GM12875 (cell line): Measurements from ENCODE around the gene TAF8.

Experiments
- H3K4me3 ChIP-seq: one replicate; pipeline ENCODE4 v1.5.1; 2011; ENCODE audit warnings: low read depth, low read length, control low read depth
- TF ChIP-seq, protein P1 (sequence below): IDR thresholded peaks from 2 replicates; pipeline ENCODE4 v1.5.1; 2011; ENCODE audit warnings: low read depth, mild to moderate bottlenecking, control low read depth, inconsistent platforms, low read length, moderate library complexity, borderline replicate concordance; ENCODE audit not compliant: insufficient read depth

Gene TAF8

GRCh38 chr6:42022755-42023384 is 27.5 kb upstream of the TAF8 start:
- no peak overlapping the region for H3K4me3 ChIP-seq

DNA sequence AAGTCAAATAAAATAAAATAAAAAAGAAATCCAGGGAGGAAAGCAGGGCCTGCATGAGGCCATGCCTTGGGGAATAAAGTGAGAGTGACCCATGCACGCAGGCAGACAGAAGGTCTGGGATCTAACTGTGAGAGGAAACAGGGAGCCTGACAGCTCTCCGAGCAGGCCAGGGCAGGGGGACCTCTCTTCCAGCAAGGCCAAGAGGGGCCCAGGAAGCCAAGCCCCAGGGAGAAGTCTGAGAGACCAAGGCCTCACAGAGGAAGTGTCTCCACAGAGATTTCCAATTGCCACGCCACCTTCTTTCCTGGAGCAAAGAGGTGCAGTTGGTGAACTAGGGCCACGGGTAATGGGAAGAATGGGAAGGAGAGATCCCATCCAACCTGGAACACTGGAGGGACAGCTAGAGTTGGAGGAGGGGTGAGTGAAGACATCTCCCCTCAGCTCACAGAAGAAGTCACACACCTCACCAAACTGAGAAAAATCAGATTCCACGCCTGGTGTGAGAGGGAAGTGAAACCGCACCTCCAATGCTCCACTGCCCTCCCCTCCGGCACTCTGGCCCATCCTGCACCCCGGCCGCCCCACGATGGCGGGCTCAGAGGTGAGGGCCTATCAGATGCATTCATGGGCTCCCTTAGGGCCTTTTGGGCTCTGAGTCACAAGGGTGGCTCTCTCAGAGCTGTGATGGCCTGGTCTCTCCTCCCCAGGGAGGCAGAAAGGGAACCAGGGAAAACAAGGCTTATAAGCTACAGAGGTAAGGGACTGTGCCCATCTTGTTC is 25.1 kb upstream of the TAF8 start:
- TF ChIP-seq, protein P1, sequence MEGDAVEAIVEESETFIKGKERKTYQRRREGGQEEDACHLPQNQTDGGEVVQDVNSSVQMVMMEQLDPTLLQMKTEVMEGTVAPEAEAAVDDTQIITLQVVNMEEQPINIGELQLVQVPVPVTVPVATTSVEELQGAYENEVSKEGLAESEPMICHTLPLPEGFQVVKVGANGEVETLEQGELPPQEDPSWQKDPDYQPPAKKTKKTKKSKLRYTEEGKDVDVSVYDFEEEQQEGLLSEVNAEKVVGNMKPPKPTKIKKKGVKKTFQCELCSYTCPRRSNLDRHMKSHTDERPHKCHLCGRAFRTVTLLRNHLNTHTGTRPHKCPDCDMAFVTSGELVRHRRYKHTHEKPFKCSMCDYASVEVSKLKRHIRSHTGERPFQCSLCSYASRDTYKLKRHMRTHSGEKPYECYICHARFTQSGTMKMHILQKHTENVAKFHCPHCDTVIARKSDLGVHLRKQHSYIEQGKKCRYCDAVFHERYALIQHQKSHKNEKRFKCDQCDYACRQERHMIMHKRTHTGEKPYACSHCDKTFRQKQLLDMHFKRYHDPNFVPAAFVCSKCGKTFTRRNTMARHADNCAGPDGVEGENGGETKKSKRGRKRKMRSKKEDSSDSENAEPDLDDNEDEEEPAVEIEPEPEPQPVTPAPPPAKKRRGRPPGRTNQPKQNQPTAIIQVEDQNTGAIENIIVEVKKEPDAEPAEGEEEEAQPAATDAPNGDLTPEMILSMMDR, result no peak
- no peak overlapping the region for H3K4me3 ChIP-seq

More at GRCh38 chr6:42022755-42023384, 27.5 kb upstream of the TAF8 start:
- TF ChIP-seq, protein P1, result no peak

GRCh38 chr6:42025845-42026243 is 24.5 kb upstream of the TAF8 start:
- TF ChIP-seq, protein P1, result no peak
- H3K4me3 ChIP-seq, result no peak overlapping the region

DNA sequence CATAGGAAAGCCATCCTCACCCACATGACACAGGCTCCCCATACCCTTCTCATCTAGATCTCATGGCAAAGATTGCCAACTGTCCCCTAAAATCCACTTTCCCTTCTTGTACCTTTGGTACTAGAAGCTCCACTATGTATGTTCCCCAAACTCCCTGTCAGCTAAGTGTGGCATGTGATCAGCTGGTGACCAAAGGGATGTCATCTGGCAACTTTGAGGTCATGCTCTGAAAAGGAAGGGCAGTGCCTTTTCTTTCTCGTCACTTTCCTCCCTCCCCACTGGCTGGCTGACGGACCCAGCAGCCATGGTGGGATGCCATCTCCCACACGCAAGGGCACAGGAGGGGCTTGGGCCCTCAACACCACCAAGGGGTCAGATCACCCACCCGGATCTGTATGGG is 23.8 kb upstream of the TAF8 start:
- no peak overlapping the region for H3K4me3 ChIP-seq
- TF ChIP-seq, protein P1, result no peak

DNA sequence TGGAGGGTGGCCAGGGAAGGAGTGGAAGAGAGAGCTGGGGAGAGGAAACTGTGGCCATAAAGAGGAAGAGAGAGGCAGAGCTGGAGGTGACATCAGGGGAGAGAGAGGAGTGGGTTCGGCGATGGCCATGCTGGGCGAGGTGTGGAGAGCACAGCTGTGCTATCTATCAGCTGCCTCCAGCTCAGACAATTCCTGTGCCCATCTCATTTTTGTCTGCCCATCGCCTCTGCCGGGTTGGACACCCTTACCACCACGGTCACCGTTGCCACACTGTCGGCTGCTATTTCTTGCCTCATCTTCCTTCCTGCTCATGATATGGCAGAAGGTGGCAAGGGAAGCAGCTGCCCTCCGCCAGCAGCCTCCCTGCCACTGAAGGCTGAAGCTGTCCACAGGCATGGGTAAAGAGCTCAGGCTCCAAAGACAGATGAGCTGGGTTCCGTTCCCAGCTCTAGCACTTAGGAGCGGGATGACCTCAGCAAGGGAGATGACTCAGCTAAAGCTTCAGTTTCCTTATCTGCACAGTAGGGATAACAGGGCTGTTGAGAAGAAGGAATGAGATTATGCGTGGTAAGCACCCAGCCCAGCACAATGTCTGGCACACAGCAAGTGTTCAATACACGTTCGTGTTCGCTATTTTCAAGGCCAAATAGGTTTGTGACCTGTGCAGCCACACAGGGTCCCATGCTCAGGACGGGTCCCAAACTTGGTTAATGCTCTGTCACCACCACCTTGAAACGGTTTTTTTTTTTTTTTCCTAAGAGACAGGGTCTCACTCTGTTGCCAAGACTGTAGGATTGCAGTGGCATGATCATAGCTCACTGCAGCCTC is 21.9 kb upstream of the TAF8 start:
- H3K4me3 ChIP-seq, result no peak overlapping the region
- TF ChIP-seq, protein P1, result no peak

- TF ChIP-seq, protein P1, result no peak
- H3K4me3 ChIP-seq, result no peak overlapping the region
These were observed 21.1 kb upstream of the TAF8 start for GRCh38 chr6:42029062-42029685.
